Measurements from ENCODE around the gene OR1Q1.
"Not testable (repeated sequence)": the region's sequence is repeated elsewhere in the genome, so short reads cannot be mapped to it uniquely, and the experiment has no call there.

OR1Q1 gene, protein sequence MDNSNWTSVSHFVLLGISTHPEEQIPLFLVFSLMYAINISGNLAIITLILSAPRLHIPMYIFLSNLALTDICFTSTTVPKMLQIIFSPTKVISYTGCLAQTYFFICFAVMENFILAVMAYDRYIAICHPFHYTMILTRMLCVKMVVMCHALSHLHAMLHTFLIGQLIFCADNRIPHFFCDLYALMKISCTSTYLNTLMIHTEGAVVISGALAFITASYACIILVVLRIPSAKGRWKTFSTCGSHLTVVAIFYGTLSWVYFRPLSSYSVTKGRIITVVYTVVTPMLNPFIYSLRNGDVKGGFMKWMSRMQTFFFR

DNA sequence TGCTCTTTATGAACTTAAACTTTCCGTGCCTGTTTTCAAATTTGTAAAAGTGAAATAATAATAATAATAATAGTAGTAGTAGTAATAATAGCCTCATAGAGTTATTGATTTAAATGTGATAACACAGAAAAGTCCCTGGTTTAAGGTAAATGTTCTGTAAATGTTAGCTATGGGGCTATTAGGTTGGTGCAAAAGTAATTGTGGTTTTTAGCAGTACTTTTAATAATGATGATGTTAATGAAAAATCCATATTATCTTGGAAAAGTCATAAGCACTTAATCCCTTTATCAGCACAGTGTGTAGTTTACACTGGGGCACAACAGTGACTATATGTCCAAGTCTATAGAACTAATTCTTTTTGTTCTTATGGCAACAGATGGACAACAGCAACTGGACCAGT, at the start of gene OR1Q1:
Gene OR1Q1 (plus strand): TSS at position 377 of the 400 bp plus-strand sequence. CDS start 0 bp downstream, at position 377.
- DNase-seq: no peak

DNA sequence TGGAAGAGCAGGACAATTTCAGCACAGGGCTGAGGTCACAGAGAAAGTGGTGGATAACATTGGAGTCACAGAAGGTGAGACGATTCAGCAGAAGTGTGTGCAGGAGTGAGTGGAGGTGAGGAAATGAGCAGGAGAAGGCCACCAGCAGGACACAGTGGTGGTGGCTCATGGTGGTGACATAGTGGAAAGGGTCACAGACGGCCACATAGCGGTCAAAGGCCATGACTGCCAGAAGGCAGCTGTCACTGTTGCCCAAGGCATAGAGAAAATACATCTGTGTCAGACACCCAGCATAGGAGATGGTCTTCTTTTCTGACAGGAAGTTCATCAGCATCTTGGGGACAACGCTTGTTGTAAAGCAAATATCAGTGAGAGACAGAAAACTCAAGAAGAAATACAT, 46.6 kb upstream of the OR1Q1 start:
- DNase-seq: no peak

DNA sequence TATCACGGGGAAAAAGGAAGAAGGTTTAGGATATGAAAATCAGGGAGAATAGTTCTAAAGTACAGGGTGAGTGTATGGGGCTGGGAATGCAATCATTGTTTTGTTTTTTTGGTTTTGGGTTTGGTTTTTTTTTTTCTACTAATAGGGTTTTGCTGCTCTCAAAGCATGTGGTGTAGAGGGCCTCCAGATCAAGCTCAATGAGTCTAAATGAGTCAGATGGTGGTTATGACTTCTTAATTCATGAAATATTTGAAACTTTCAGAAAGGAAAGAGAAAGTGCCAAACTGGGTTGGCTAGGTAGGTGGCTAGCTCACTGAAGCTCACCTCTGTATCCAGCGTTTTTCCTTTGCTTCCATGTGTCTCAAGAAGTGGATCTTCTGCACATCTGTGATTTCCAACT, 42.1 kb upstream of the OR1Q1 start:
- no peak for DNase-seq

DNA sequence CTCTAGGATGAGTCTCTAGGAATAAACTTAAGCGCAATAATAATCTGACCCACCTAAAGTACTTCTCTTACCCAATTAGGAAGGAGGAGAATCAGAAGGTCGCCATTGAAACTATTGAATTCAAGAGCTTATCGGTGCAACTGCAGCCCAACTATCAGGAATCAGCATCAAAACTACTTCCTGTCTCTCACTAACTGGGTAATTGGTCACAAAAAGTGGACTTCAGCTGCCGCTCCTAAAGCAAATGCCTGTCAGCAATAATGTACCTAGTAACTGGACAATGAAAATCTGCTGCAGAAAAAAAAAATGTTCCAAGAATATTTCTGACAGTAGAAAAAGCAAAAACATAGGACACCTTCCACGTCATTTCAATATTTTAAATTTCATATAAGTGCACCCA, 34.7 kb upstream of the OR1Q1 start:
- DNase-seq: no peak

DNA sequence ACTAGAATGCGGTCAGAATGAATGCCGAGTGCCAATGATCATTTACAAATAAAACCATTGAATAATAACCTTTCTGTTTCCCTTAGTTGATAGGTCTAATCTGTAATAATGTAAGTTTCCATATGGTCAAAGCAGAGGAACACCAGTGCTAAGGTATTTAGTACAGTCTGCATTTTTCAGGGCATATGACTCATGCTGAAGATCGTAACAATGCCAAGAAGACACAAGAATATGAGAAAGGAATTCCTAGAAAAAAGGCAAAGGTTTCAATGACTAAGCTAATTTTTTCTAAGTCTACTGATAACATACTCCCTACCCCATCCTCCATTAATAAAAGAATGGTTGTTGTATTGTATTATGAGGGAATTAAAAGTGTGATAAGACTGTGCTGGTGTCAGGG, 34.2 kb upstream of the OR1Q1 start:
- no peak for DNase-seq

DNA sequence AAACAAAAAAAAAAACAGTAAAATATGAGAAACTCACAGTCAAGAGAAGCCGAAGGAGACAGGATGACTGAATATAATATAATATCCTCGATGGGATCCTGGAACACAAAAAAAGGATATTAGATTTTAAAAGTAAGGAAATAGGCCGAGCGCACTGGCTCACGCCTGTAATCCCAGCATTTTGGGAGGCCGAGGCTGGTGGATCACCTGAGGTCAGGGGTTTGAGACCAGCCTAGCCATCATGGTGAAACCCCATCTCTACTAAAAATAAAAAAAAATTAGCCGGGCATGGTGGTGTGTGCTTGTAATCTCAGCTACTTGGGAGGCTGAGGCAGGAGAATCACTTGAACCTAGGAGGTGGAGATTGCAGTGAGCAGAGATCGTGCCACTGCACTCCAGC, 31.3 kb upstream of the OR1Q1 start, which contains the start of gene OR1L8:
Gene OR1L8 (minus strand): TSS at position 101 of the 400 bp plus-strand sequence. CDS start 14,907 bp downstream, outside the sequence.
- DNase-seq: not testable (repeated sequence)

DNA sequence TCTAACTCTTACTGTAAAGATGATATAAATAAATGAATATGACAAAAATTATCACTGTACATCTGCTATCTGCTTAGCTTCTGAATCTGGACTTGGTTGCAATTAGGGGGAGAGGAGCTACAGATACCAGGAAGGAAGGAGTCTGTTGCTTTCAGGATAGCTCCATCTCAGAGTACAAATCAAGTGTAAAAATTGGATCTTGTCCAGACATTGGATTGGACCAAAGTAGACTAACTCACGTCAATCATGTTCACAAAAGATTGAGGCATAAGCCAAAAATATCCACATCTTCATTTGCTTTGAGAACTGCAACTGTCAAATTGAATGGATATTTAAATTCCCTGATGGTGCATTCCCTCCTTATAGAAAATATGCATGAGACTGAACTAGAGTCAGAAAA, 8.8 kb upstream of the OR1Q1 start:
- no peak for DNase-seq

DNA sequence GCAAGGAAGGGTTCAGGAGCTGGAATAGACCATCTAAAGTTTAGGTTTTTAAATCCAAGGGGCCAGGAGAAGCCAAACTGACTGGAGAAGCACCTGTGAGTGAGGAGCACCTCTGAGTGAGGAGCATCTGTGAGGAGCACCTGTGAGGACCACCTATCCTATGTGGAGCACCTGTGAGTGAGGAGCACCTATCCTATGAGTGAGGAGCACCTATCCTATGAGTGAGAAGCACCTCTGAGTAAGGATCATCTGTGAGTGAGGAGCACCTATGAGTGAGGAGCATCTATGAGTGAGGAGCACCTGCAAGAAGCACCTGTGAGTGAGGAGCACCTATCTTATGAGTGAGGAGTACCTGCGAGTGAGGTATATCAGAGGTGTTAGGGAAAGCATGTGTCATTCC, 8.0 kb upstream of the OR1Q1 start:
- no peak for DNase-seq

DNA sequence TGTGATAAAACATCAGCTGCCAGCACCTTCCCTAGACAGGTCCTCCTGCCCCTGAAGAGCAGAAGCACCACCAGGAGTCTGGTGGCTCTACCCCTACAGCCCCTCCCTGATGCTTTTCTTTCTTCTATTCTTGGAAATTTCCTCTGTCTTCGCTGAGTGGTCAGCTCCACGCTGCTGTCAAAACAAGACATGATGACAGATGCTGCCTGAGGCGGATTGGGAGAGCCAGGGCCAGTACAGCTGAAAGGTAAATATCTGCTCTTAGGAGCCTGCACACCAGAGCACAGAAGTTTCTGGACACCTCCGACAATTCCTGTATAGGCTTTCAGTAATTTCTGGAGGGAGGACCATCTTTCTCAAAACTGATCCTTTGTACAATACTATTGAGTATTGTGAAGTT, 4.7 kb upstream of the OR1Q1 start:
- DNase-seq: no peak

DNA sequence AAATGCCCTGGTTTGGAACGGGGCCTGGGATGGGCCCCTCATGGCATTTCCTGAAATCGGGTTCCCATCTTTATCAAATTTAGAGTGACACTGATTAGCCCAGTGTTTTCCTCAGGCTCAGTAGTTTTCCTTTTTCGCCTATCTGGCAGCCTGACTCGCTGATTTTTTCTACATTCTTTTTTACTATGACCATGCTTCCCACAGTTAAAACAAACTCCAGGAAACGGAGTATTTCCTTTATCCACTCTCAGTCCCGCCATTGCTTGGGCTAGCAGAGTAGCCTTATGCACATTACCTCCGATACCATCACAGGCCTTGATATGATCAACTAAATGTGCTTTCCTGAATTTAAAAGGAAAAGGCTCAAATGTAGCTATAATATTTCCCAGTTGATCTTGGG, 5.5 kb downstream of the OR1Q1 start:
- no peak for DNase-seq

DNA sequence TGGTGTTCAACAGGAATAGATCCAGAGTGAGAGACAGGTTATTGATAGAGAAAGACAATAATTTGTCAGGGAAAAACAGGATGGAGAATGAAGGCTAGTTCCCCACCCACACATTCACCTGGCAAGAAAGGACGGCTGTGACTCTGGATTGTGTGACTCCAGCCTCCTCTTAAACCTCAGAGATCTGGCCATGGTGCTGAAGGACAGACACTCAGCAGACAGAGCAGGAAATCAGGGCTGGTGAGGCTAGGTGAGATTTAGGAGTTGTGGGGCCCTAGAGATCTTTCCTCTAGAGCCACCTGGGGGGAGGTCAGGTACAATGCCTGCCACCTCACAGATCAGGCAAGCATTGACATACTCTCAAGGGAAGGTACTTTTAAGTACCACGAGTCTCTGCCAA, 27.7 kb downstream of the OR1Q1 start:
- no peak for DNase-seq

DNA sequence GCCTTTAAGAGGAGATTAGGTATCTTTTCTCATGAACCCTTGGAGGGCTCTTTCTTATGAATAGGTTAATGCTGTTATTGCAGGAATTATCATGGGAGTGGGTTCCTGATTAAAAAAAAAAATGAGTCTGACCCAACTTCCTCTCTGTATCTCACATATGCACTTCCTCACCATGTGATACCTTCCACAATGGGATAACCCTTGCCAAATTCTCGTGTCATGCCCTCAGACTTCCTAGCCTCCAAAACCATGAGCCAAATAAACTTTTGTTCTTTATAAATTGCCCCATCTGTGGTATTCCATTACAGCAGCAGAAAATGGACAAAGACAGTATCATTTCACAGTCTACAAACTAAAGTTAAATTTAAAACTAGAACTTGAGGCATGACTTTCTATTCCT, 41.8 kb downstream of the OR1Q1 start:
- no peak for DNase-seq

DNA sequence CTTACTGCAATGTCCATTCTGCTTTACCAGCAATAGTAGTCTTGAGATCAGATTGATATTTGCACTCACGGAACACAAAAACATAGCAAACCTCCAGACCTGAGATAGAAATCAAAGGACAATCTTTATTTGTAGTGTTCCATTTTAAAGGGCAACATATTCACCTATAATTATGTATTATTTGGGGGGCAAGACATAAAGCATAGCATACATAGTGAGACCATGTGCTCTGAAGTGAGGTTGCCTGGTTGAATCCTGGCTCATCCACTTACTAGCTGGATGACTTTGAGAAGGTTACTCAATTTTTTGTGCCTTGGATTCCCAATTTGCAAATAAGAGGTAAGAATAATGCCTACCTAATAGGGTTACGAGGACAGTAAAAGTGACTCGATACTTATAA, 43.0 kb downstream of the OR1Q1 start, which contains the start of gene OR1B1:
Gene OR1B1 (minus strand): TSS at position 101 of the 400 bp plus-strand sequence.
- DNase-seq: no peak

DNA sequence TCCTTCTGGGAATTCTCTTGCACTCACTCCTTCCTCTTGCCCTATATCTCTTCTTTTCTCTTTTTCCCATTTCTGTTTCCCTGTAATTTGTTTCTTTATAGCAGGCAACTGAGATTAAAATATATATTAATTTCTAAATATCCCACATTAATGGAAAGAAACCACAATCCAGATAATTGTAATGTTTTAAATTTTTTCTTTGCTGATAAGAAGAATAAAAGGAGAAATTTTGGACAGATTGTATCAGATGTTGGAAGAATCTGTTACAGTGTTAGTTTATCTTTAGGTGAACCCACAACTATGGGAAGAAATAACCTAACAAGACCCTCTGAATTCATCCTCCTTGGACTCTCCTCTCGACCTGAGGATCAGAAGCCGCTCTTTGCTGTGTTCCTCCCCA, 46.9 kb downstream of the OR1Q1 start, which contains the start of gene OR1L1:
Gene OR1L1 (plus strand): TSS at position 301 of the 400 bp plus-strand sequence. CDS start 0 bp downstream, at position 301.
- no peak for DNase-seq
